ENCODE data around the gene DCT. TPM values are rescaled to one million over a fixed set of nuclear protein-coding genes. Genes with fewer than 3 reads are reported as not detected.

Gene DCT
- total RNA-seq, 1 experiment from 2014 or later: not detected

GRCh38 chr13:94431987-94432386 is 47.5 kb downstream of the DCT start:
- intact Hi-C loops (cut with micrococcal nuclease; ENCODE audit: unreplicated experiment): no loop called here
- no peak for TF ChIP-seq CTCF (conservative IDR thresholded peaks at IDR 0.05)
- no peak for TF ChIP-seq EZH2 (IDR thresholded peaks at IDR 0.05; ENCODE audit: low read depth)
- H3K4me2 ChIP-seq: no peak overlapping the region
- no peaks in the 10 kb centered on the region for H3K79me2 ChIP-seq (ENCODE audit: low read depth)
- H2AFZ ChIP-seq: no peak overlapping the region
- no peaks in the 10 kb centered on the region for H3F3A ChIP-seq (ENCODE audit: insufficient read depth, low read depth)
- H3K36me3 ChIP-seq (ENCODE audit: low read depth): no peaks in the 10 kb centered on the region
- ChIA-PET POLR2A (ENCODE audit: unreplicated experiment) (no interaction called here), CTCF (no interaction called here)
- DNase-seq: no peak
- BruUV-seq (replicated peaks): no TSS peak
- no peak overlapping the region for H3K27ac ChIP-seq
- no peaks in the 10 kb centered on the region for H3K4me1 ChIP-seq (replicated peaks; ENCODE audit: insufficient read depth)
- H4K20me1 ChIP-seq (ENCODE audit: insufficient read depth): no peaks in the 10 kb centered on the region
- H3K4me3 ChIP-seq: no peak overlapping the region
- H3K9me3 ChIP-seq (ENCODE audit: insufficient read depth, low read depth): no peaks in the 10 kb centered on the region
- no peaks in the 10 kb centered on the region for H3K27me3 ChIP-seq (ENCODE audit: insufficient read depth, low read depth)
- H3K9me2 ChIP-seq (ENCODE audit: insufficient read depth): no peaks in the 10 kb centered on the region

DNA sequence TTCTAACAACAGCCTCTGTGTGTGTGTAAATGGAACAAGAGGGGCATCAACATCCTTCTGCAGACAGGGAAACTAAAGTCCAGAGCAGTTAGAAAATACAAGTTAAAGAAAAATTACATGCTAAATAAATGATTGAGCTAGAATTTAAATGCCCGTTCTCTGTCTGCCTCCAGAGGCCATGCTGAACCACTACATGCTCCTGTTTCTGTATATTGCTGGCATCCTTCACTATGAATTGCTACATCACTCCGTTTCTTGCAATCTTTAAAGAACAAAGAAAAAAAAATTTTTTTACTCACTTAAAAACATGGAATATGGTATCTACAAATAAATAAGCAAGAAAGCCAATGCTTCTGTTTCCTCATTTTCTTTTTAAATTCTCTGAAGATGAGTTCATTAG is 47.9 kb downstream of the DCT start:
- Histone ChIP-seq H3K9me2 (ENCODE audit: insufficient read depth) (no peaks in the 10 kb centered on the region), H3K27me3 (ENCODE audit: insufficient read depth, low read depth) (no peaks in the 10 kb centered on the region), H3K27ac (no peak overlapping the region), H3K4me1 (replicated peaks; ENCODE audit: insufficient read depth) (no peaks in the 10 kb centered on the region), H3K79me2 (ENCODE audit: low read depth) (no peaks in the 10 kb centered on the region), H2AFZ (no peak overlapping the region), H3K9me3 (ENCODE audit: insufficient read depth, low read depth) (no peaks in the 10 kb centered on the region), H3K4me3 (no peak overlapping the region), H3K36me3 (ENCODE audit: low read depth) (no peaks in the 10 kb centered on the region), H3K4me2 (no peak overlapping the region), H4K20me1 (ENCODE audit: insufficient read depth) (no peaks in the 10 kb centered on the region), H3F3A (ENCODE audit: insufficient read depth, low read depth) (no peaks in the 10 kb centered on the region)
- ChIA-PET POLR2A (ENCODE audit: unreplicated experiment) (no interaction called here), CTCF (no interaction called here)
- DNase-seq: no peak
- TF ChIP-seq EZH2 (IDR thresholded peaks at IDR 0.05; ENCODE audit: low read depth) (no peak), CTCF (conservative IDR thresholded peaks at IDR 0.05) (no peak)
- no TSS peak for BruUV-seq (replicated peaks)
- intact Hi-C loops (cut with micrococcal nuclease; ENCODE audit: unreplicated experiment): no loop called here

DNA sequence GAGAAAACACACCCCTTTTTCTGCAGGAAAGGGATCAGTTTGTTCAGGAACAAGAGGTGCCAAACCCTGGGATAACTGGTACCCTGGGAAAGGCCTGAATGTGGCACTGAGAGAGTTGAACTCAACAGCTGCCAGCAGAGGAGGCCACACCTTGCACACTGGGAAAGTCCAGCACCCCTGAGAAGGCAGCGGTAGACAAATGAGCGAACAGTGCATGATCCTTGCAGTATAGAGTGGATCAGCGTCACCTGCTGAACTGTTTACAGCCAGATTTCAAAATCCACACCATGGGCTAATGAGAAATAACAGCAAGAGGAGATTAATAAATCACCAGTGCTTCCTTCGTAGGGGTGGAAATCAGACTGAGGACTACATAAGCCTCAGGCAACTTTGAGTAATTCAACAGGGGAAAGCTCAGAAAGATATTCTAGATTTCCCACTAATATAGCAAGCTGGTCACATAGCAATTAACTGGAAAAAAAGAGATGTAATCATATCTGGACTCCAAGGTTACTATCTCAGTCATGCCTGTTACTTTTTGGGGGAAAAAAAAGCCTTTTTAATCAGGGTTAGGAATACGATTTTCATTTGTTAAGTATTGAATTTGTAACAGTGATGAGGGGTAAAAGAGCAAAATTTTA is 52.0 kb downstream of the DCT start:
- no TSS peak for BruUV-seq (replicated peaks)
- CTCF ChIA-PET: no interaction called here

More for the DNA sequence above, 52.0 kb downstream of the DCT start:
- no peaks in the 10 kb centered on the region for H3K27me3 ChIP-seq (ENCODE audit: insufficient read depth, low read depth)
- no peaks in the 10 kb centered on the region for H3K4me1 ChIP-seq (replicated peaks; ENCODE audit: insufficient read depth)
- H3K9me2 ChIP-seq (ENCODE audit: insufficient read depth): no peaks in the 10 kb centered on the region
- intact Hi-C loops (cut with micrococcal nuclease; ENCODE audit: unreplicated experiment): no loop called here
- TF ChIP-seq CTCF (conservative IDR thresholded peaks at IDR 0.05): no peak
- TF ChIP-seq EZH2 (IDR thresholded peaks at IDR 0.05; ENCODE audit: low read depth): no peak
- H3K27ac ChIP-seq: no peak overlapping the region
- no peak overlapping the region for H2AFZ ChIP-seq
- no peaks in the 10 kb centered on the region for H3K79me2 ChIP-seq (ENCODE audit: low read depth)
- H3K4me2 ChIP-seq: no peak overlapping the region
- H4K20me1 ChIP-seq (ENCODE audit: insufficient read depth): no peaks in the 10 kb centered on the region
- POLR2A ChIA-PET (ENCODE audit: unreplicated experiment): no interaction called here
- no peak for DNase-seq
- no peaks in the 10 kb centered on the region for H3F3A ChIP-seq (ENCODE audit: insufficient read depth, low read depth)
- H3K36me3 ChIP-seq (ENCODE audit: low read depth): no peaks in the 10 kb centered on the region
- no peaks in the 10 kb centered on the region for H3K9me3 ChIP-seq (ENCODE audit: insufficient read depth, low read depth)
- no peak overlapping the region for H3K4me3 ChIP-seq
